ENCODE data around the gene RRBP1.

- no peak for TF ChIP-seq POLR2A (IDR thresholded peaks at IDR 0.05)
- no peak for TF ChIP-seq CTCF (IDR thresholded peaks at IDR 0.05)
Observed at GRCh38 chr20:17678295-17678694, 3.7 kb downstream of the RRBP1 start.
